ENCODE data around the gene PCNT.

PCNT gene

DNA sequence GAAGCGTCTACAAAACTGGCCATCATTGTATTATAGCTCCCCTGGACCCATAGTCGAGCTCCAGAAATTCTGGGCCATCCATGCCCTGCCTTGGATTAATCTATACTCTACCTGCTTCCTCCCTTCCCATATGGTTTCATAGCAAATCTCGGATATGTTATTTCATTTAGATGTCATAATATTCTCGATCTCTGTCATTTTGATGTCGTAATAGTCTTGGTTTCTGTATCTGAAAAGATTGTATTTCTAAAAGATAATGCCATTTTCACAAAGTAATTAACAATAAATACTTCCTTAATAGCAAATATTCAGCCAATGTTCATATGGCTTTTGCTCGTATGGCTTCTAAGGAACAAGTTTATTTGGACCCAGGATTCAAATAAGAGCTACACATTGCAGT, 169.9 kb downstream of the PCNT start:
- no peak for DNase-seq
